ENCODE data around the gene HOXA5.

Gene HOXA5

DNA sequence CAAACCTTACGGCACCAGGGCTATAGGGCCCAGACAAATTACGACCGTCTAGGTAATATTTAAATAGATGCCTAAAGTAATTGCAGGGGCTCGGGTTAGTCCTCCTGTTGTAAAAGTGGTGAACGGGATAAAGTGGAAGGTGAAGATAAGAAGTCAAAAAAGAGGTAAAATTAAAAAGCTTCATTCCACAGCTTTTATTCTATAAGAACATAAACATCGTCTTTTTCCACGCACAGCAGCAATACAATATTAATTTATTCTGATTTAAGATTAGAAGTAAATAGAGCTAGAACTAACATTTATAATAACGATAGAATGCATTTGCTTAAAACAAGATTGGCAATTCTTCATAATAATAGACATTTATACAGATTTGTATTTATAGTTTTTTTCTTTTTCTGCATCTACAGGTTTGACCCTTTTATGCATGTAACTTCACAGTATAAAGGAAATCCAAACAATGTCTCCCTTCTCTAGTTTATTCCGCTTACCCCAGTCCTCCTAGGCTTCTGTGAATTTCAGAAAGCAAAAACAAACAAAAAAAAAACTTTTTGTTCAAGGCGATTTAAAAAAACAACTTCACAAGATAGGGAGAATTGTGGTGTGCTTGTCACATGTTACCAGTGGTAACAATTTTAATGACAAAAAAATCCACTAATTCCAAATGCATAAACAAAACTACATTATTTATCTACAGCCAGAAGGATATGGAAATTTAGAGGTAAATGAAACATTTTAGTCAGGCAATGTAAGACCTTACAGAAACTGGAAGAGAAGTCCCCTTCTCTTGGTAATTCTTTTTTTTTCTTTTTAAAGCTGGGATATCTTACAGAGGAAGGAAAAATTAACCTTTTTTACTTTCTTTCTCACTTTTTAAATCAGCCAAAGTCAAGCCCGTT, 27.2 kb upstream of the HOXA5 start:
- no peak for DNase-seq

DNA sequence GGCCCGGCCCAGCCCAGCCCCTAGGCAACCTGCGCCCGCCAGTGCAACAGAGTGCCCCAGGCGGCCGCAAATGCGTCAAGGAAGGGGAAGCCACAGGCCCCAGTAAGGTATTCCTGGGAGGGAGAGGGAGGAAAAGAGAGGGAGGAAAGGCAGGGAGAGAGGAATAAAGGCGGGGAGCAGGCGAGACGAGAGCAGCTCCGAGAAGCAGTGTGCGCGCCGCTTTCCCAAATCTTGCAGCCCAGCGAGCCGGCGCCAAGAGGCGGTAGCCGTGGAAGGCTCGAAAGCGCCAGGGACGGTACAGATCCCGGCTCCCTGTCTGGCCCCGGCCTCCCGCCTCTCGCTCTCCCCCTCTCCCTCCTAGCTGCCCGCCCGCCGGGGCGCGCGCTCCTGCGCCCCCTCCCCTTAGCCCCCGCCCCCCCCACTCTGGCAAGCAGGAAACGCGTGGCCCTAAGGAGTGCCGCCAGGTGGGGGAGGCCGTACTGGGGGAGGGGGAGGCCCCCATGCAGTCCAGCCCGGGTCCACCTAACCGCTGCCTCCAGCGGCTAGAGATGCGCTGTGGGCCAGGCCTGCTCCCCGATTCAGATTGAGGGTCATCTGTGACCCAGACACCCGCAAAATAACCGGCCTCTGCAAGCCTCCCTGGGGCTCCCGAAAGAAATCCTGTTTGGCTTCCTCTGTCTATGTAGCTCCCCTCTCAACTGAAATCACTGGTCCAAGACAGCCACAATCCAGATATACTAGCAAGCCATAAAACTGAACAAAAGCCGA, 26.4 kb upstream of the HOXA5 start:
- peak in 2 of 4 experiments; percentile 33 to 45 for DNase-seq

DNA sequence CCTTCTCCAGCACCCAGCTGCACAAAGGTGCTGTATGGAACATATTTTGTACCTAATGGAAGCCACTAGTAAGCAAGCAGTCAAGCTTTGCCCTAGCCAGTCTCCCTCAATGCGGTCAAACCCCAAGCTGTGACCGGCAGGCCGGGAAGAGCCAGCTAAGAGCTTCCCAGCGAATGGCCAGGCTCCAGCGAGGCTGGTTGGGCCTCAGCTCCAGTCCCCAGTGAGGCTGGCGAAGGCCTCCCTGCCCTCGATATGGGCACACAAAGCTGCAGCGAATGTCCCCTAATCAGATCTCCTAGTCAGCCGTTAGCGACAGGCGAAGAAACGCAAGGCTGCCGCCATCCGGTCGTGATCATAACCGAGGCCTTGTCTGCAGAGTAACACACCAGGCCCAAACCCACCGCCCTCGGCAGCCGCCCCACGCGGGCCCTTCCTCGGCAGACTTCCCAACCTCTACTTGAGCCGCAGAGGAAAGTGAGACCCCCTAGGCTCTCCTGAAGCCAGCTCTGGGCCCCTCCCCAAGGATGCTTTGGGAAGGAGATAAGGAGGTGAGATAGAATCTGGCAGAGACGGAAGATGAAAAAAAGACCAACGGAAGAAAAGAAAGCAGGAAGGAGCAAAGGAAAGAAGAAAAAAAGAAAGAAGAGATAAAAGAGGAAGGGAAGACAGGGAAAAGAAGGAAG, 24.9 kb upstream of the HOXA5 start:
- peak in 2 of 4 experiments; percentile 51 for DNase-seq

DNA sequence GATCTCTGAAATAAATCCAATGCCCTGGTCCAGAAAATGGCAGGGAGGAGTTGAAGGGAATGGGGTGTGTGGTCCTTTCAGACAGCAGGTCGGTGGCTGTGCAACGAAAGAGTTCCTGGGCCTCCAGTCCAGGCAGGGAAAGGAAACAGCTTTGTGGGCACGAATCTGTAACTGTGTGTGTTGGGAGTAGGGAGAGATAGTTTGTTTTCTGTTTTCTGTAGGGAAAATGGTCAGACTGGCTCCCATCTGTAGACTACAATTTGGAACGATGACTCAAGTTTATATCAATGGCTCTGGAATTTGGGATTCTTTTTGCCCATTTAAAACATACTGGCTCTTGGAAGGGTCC, 24.4 kb upstream of the HOXA5 start:
- DNase-seq: no peak

DNA sequence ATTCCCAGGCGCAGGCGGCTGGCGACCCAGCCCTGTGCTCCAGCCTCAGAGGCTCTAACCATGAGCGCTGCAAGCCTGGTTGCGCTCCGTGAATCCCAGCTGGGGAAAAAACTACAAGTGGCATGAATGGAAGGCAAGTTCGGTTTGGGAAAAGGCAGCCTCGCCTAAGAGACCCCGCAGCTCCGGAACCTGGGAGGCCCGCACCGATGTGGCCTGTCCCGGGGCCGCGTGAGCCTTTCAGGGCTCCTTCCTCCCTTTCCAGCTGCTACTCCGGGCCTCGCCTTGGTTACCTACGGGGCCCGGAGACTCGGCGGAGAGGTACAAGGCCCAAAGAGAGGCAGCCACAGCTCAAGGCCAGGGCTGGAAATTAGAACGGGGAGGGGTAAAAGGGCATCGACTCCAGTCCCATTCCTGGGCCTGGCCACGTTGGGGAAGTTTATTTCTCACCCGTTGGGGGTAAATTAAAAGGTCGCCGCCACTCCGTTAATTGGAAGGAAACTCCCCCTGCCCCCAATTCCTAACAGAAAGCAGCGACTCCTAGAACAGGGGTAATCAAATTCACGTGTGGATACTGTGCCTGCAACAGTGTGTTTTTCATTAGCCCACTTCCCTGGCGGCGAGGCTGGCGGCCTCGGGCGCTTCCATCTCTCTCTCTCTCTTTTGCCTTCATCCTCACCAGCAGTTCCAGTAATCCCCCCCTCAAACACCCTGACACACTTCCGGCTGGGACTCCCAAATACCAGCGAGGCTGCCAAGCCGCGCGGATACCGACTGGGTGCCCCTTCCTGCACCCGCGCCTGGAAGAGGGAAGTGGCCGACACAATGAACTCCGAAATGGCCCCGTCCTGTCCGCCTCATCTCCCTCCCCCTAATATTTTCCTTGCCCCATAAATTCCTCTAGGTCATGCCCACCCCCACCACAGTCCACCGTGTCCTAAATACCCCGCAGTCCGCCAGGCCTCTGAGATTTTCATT, 23.3 kb upstream of the HOXA5 start:
- DNase-seq: peak in 1 of 4 experiments; percentile 45

DNA sequence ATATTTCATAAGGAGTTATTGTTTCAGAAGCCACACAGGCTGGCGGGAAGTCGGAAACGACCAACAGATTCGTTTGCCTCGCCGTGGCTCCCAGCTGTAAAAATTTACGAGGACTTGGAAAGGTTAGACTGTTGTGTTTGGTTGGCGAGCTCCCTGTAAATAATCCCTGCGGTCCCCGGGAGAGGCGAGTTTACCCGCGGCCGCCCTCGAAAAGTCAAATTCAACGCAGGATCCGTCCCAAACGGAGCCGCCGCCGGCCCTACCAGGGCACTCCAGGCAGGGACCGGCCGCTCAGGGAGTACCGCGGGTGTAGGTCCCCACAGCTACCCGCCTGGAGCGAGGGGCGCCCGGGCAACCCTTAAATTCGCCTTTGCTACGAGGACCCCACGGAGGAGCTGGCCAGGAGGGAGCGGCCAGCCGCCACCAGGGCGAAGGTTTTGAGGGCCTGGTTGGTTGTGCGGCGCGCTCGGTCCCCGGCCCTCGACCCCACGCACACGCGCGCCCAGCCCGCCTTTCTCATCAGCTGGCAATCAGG, 22.6 kb upstream of the HOXA5 start:
- peak in 1 of 4 experiments; percentile 32 for DNase-seq

DNA sequence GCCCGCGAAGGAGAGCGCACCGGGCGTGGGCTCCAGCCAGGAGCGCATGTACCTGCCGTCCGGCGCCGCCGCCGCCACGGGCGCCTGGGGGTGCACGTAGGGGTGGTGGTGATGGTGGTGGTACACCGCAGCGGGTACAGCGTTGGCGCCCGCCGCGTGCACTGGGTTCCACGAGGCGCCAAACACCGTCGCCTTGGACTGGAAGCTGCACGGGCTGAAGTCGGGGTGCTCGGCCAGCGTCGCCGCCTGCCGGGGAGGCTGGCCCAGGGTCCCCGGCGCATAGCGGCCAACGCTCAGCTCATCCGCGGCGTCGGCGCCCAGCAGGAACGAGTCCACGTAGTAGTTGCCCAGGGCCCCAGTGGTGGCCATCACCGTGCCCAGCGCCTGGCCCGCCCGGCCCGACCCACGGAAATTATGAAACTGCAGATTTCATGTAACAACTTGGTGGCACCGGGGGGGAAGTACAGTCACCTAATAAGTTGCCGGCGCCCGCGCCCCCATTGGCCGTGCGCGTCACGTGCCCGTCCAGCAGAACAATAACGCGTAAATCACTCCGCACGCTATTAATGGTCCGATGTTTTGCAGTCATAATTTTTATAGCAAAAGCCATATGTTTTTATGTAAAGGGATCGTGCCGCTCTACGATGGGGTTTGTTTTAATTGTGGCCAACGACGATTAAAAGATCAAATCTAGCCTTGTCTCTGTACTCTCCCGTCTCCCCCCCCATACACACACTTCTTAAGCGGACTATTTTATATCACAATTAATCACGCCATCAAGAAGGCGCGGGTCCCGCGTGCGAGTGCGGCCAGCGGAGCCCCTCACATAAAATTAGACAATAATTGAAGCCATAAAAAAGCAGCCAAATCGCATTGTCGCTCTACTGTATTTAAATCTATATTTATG, 21.9 kb upstream of the HOXA5 start, which contains the start of gene HOXA9:
Gene HOXA9 (minus strand): TSS at position 449 of the 907 bp plus-strand sequence. CDS start 80 bp downstream, at position 369.
- DNase-seq: peak; percentile 76 to 83 (median 80)

GRCh38 chr7:27164367-27165088, 21.0 kb upstream of the HOXA5 start:
- DNase-seq: peak in 2 of 4 experiments; percentile 58 to 59

GRCh38 chr7:27164045-27164366, 20.5 kb upstream of the HOXA5 start:
- DNase-seq: no peak

GRCh38 chr7:27163288-27164044, 20.0 kb upstream of the HOXA5 start:
- DNase-seq: no peak

- DNase-seq: no peak
These were observed 19.2 kb upstream of the HOXA5 start for GRCh38 chr7:27162561-27163287.

DNA sequence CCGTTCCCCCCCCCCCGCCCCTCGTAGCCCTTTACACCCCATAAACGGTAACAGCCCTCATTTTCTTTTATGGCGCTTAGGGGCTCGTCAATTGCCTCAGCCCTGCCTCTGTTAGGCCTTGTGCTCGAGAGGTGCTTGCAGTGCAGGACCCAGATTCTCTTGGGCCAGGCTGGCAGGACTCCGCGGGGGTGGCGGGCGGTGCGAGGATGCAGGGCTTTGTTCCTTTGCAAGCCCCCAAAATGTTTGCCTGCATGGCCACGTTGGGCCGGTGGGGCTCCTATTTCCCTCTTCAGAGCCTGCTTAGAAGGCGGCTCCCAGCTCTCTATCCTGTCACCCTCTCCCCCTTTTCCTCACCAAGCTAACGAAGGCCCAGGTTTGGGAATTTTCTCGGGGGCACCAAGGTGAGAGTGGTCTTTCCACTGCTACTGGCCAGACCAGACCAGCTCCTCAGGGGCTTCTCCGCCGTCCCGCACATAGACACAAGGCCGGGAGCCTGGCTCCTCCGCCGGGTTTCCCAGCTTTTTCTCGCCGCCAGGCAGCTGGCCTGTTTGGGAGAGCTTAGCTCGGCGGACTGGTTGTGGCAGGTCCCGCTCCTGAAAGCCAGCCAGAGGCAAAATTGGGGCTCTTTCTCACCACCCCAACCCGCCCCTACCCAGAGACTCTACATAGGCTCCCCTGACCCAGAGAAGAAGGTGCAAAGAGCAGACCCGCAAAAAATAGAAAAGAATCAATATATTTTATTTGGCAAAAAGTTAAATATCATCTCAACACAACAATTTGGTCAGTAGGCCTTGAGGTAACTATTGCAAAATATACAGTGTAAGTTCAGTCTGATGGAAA, 18.5 kb upstream of the HOXA5 start:
- no peak for DNase-seq

DNA sequence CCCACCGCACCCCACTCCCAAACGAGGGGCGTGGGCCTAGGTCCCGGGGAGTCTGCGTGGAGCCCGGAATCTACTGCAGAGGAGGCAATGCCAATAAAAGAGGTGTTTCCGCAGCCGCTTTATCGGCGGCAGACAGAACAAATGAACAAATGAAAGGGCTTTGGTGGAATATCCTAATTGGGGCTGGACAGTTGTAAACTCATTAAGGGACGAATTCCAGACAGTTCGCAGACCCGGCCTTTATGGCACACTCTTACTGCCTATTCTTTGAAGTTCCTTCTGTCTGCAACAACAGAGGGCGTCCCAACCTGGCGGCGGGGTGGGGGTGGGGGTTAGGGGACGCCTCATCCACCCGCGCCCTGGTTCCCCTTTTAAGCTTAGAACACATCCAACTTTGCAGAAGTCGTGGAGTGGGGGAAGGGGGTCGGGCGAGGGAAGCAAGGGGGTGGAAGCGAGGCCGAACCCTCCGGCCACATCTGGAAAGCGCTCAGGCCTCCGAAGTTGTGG, 17.8 kb upstream of the HOXA5 start:
- DNase-seq: peak; percentile 72 to 80 (median 78)

DNA sequence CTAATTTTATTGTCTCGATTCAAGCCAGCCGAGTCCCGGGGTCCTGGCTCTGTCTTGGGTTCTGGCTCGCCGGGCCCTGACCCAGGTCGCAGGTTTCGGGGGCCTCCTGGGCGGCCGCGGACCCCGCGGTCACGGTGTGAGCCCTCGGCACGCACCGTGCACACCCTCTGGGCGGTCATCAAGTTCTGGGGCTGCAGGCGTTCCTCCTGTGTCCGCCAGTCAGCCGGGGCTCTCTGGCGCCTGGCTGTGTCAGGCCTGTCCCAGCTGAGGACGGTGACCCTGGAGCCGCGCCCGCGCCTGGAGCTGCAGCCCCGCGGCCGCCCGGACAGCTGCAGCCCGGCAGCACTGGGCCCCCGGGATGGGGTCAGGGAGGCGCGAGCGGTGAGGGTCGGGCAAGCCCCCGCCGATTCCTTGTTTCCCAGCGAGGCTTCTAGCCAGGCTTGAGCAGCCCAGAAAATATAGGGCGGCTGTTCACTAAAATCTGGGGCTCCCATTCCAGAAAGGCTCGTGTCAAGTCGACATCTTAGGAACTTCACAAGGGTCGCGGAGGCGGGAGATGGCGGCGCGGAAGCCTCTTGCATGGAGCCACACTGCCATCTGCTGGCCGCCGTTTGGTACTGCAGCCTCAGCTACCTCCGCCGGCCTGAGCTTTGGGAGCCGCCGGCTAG, 17.2 kb upstream of the HOXA5 start:
- peak; percentile 87 to 94 (median 92) for DNase-seq

- peak in 2 of 4 experiments; percentile 42 to 49 for DNase-seq
These were observed 16.7 kb upstream of the HOXA5 start for GRCh38 chr7:27160145-27160545.

Measured in suppressor macrophage (primary cell).